Gastroesophageal sphincter (tissue), 3 donors: ENCODE measurements around the gene DGKQ.

Experiments
- CTCF ChIP-seq, 4 experiments: fragments of 200-600 bp in 2 of 4; fragments of 450-650 bp in 2 of 4; sonication (generic) in 1 of 4; IDR thresholded peaks; one replicate each; pipeline ENCODE4 v1.5.1; 2017 to 2019; ENCODE audit warnings: antibody characterized with exemption in 4 of 4, mild to moderate bottlenecking in 2 of 4, moderate library complexity in 2 of 4
- EP300 ChIP-seq: sonication (generic); formaldehyde crosslinking; IDR thresholded peaks from one replicate; pipeline ENCODE4 v1.6.1; 2017; ENCODE audit warnings: antibody characterized with exemption, mild to moderate bottlenecking
- POLR2A ChIP-seq, 2 donors: fragments of 450-650 bp; IDR thresholded peaks; one replicate each; pipeline ENCODE4 v1.6.1; 2017; ENCODE audit warnings: antibody characterized with exemption in 2 of 2, mild to moderate bottlenecking in 2 of 2, moderate library complexity in 1 of 2
- POLR2AphosphoS5 ChIP-seq: sonication (generic); formaldehyde crosslinking; IDR thresholded peaks from one replicate; pipeline ENCODE4 v1.6.1; 2017; ENCODE audit warnings: antibody characterized with exemption

- TF ChIP-seq EP300 (no peak), CTCF (IDR thresholded peaks at IDR 0.05) (no peak), POLR2AphosphoS5 (no peak), POLR2A (IDR thresholded peaks at IDR 0.05) (no peak)
Observed at GRCh38 chr4:912548-913279, 60.7 kb downstream of the DGKQ start.
